ENCODE results near the gene SCFD2. TPM values are rescaled to one million over a fixed set of nuclear protein-coding genes. Genes with fewer than 3 reads are reported as not detected.

Gene SCFD2
- total and polyA plus RNA-seq, 7 donors, result 3.7 to 16.6 (median 10.7) TPM

DNA sequence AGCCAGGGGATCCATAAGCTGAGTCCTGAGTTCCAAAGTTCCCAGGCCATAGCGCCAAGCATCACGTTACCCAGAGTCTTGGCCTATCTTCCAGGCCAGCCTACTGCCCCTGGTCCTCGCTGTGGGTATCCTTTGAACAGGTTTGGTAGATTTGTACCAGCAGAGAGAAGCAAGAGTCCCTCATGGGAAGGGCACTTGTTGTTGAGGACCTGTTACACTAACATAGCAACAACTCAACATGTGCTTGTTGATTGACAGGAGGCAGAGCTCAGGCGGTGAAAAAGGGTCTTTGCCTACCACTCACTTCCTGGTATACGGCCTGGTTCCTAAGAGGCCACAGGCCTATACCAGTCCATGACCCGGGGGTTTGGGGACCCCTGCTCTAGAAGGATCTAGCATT is 365.3 kb downstream of the SCFD2 start:
- TF ChIP-seq, protein P1, sequence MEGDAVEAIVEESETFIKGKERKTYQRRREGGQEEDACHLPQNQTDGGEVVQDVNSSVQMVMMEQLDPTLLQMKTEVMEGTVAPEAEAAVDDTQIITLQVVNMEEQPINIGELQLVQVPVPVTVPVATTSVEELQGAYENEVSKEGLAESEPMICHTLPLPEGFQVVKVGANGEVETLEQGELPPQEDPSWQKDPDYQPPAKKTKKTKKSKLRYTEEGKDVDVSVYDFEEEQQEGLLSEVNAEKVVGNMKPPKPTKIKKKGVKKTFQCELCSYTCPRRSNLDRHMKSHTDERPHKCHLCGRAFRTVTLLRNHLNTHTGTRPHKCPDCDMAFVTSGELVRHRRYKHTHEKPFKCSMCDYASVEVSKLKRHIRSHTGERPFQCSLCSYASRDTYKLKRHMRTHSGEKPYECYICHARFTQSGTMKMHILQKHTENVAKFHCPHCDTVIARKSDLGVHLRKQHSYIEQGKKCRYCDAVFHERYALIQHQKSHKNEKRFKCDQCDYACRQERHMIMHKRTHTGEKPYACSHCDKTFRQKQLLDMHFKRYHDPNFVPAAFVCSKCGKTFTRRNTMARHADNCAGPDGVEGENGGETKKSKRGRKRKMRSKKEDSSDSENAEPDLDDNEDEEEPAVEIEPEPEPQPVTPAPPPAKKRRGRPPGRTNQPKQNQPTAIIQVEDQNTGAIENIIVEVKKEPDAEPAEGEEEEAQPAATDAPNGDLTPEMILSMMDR (IDR thresholded peaks at IDR 0.05), result no peak
- TF ChIP-seq EP300 (IDR thresholded peaks at IDR 0.05), result no peak
- no peak for TF ChIP-seq POLR2A (IDR thresholded peaks at IDR 0.05)
- no peak for TF ChIP-seq POLR2AphosphoS5 (IDR thresholded peaks at IDR 0.05)
- no peak for DNase-seq
- WGBS, 2 donors, result 95 to 96% methylated on average over 6 of the region's 6 CpGs

DNA sequence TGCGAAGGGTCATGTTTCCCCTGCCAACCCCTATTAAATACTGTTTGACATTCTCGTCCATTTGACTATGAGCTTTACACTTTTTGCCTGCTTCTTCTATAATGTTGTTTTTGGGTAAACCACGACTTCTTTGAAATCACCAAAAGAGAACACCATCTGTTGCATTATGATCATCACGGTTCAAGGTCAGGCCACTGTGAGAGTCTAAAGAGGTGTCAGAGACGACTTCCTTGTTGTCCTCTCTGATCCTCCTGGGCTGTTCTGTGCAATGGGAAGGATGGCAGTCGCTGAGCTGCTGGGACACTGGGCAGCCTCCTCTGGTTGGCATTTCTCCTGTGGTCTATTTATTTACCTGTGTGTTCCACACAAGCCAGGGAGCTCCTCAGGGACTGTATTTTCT is 366.2 kb downstream of the SCFD2 start:
- Histone ChIP-seq H3K4me3 (no peak overlapping the region), H3K27ac (no peak overlapping the region), H3K27me3 (no peaks in the 10 kb centered on the region), H3K36me3 (no peaks in the 10 kb centered on the region), H3K4me1 (peaks cover 0 to 19% (median 12%) of the 10 kb centered on the region in 4 donors), H3K9me3 (no peaks in the 10 kb centered on the region)
- DNase-seq, result no peak
- WGBS, 2 donors, result 82 to 91% methylated on average over 6 of the region's 6 CpGs
- intact Hi-C loops (cut with DNase I), result no loop called here
- TF ChIP-seq POLR2A (IDR thresholded peaks at IDR 0.05) (no peak), EP300 (IDR thresholded peaks at IDR 0.05) (no peak)

More for the DNA sequence above, 365.3 kb downstream of the SCFD2 start:
- intact Hi-C loops (cut with DNase I), result no loop called here
- Histone ChIP-seq H3K27ac (no peak overlapping the region), H3K9me3 (no peaks in the 10 kb centered on the region), H3K4me3 (no peak overlapping the region), H3K36me3 (no peaks in the 10 kb centered on the region), H3K27me3 (no peaks in the 10 kb centered on the region), H3K4me1 (peaks cover 0 to 13% (median 12%) of the 10 kb centered on the region in 4 donors)

DNA sequence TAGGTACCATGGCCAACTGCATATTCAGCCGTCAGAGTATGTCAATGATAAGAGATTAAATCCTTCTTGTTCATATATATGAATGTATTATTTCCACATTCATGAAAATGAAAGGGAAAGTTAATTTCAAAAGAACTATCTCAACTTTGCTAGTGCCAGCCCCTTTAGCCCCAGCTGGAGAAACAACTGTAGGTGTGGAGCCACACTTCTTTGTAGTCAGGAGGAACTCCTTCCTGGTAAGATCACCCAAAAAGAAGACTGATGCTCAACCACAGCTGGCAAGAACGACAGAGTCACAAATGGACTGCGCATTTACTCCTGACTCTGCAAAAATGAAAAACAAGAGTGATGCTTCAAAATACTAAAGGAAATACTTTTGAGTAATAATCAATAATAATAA is 367.4 kb downstream of the SCFD2 start:
- H3K27me3 ChIP-seq, result no peaks in the 10 kb centered on the region
- DNase-seq, result no peak
- H3K9me3 ChIP-seq, result no peaks in the 10 kb centered on the region
- peaks cover 0 to 31% (median 23%) of the 10 kb centered on the region in 4 donors for H3K4me1 ChIP-seq
- WGBS, 2 donors, result 84 to 95% methylated on average over 3 of the region's 3 CpGs
- H3K4me3 ChIP-seq, result no peak overlapping the region
- no peaks in the 10 kb centered on the region for H3K36me3 ChIP-seq
- H3K27ac ChIP-seq, result peak overlapping the region in 1 of 4 donors; percentile 59
- no peak for TF ChIP-seq POLR2A (IDR thresholded peaks at IDR 0.05)
- TF ChIP-seq, protein P1 (IDR thresholded peaks at IDR 0.05), result no peak
- intact Hi-C loops (cut with DNase I), result no loop called here

DNA sequence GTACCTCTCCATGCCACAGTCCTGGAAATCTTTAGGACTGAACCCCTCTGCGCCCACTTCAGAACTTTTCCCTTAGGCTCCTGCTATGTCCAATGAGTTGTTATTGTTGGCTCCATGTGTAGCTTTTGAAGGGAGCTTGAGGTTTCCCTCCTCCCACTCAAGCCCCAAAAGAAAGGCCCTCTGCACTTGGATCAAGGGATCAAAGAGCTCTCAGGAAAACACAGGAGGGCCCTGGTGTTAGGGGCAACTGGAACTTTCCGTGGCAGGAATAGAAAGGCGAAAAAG is 368.8 kb downstream of the SCFD2 start:
- TF ChIP-seq POLR2A (IDR thresholded peaks at IDR 0.05), result no peak
- no peak for TF ChIP-seq POLR2AphosphoS5 (IDR thresholded peaks at IDR 0.05)
- TF ChIP-seq, protein P1 (IDR thresholded peaks at IDR 0.05), result no peak
- no peak for TF ChIP-seq EP300 (IDR thresholded peaks at IDR 0.05)
- Histone ChIP-seq H3K4me3 (no peak overlapping the region), H3K9me3 (no peaks in the 10 kb centered on the region), H3K27me3 (no peaks in the 10 kb centered on the region), H3K4me1 (peaks cover 0 to 31% (median 24%) of the 10 kb centered on the region in 4 donors), H3K36me3 (no peaks in the 10 kb centered on the region), H3K27ac (peak overlapping the region; percentile 55 to 63 (median 58))
- WGBS, 2 donors, result 96 to 97% methylated on average over 3 of the region's 3 CpGs
- intact Hi-C loops (cut with DNase I), result no loop called here
- DNase-seq, result no peak

DNA sequence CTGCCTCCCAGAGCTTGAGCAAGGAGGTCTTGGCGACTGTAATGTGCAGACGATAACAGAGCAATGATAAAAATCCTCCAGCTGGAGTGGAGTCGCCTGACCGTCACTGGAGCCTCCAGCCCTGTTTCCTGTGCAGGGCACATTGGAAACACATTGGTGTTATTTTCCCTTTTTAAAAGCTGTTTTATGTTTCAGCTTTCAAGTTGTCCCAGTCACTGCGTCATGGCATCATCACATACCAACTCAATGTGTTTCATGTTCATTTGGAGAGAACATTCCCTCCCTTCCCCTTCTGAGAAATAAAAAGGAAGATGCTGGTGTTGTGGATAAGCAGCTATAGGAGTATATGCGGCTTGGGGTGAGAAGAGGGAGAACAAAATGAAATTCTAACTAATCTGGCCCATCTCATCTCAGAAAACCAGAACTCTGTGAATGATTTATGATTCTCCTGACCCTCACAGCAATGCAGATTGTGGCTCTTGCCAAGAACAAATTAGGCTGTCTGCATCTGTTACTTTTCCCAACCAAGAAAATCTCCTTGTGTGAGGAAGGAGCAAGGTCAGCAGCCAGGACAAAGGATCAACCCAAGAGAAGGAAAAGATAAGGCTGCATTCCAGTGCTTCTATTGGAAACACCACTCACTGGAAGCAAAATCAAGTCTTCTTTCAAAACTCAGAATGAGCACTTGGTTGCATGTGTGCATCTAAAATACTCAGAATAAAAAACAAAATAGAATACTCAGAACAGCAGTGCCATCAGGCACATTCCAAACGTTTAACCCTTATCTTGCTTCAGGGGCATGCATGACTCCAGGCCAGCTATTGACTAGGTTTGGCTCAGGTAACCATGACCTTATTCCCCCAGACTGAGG is 369.4 kb downstream of the SCFD2 start:
- TF ChIP-seq EP300 (IDR thresholded peaks at IDR 0.05), result peak in 3 of 4 donors; percentile 11 to 40 (median 23)
- peak; percentile 31 to 64 (median 61) for TF ChIP-seq POLR2AphosphoS5 (IDR thresholded peaks at IDR 0.05)
- TF ChIP-seq, protein P1 (IDR thresholded peaks at IDR 0.05), result no peak
- no peak for TF ChIP-seq POLR2A (IDR thresholded peaks at IDR 0.05)
- Histone ChIP-seq H3K36me3 (no peaks in the 10 kb centered on the region), H3K27me3 (no peaks in the 10 kb centered on the region), H3K4me3 (no peak overlapping the region), H3K4me1 (peaks cover 0 to 31% (median 24%) of the 10 kb centered on the region in 4 donors), H3K27ac (peak overlapping the region; percentile 55 to 63 (median 58)), H3K9me3 (no peaks in the 10 kb centered on the region)
- peak; percentile 75 for DNase-seq
- intact Hi-C loops (cut with DNase I), result no loop called here
- 61 to 81% methylated on average over 7 of the region's 7 CpGs for WGBS, 2 donors

Data from sigmoid colon (tissue), 7 donors.